ENCODE results near the gene ST8SIA4.

GRCh38 chr5:100841358-100842076, 61.6 kb downstream of the ST8SIA4 start:
- TF ChIP-seq CTCF (conservative IDR thresholded peaks at IDR 0.05; ENCODE audit: low read depth, low read length): no peak
- no peak for TF ChIP-seq EZH2 (IDR thresholded peaks at IDR 0.05; ENCODE audit: borderline replicate concordance, low read depth, low read length, poor library complexity, severe bottlenecking)

Data from A673 (cell line).